BE2C (cell line): ENCODE results near the gene SSBP3.
A peak's percentile ranks its signal among the peaks of the same experiment; 100 is the strongest.

ENCODE experiments used
- DNase-seq: peaks from one replicate; pipeline ENCODE4 v3.0.0-alpha.2; 2020
- H3K27me3 ChIP-seq: fragments of 250-450 bp; sonication (Bioruptor Pico); 2 replicates; pipeline ENCODE4 v1.5.1; 2020; ENCODE audit warnings: mild to moderate bottlenecking
- H3K36me3 ChIP-seq: fragments of 250-450 bp; sonication (Bioruptor Pico); 2 replicates; pipeline ENCODE4 v1.5.1; 2020; ENCODE audit warnings: mild to moderate bottlenecking
- H3K4me1 ChIP-seq: fragments of 250-450 bp; sonication (Bioruptor Pico); 2 replicates; pipeline ENCODE4 v1.5.1; 2020
- H3K4me3 ChIP-seq: 2 replicates; pipeline ENCODE4 v1.5.1; 2011; ENCODE audit warnings: low read depth, low read length
- H3K9me3 ChIP-seq: fragments of 250-450 bp; sonication (Bioruptor Pico); 2 replicates; pipeline ENCODE4 v1.5.1; 2020
- TF ChIP-seq, protein P1 (sequence below): IDR thresholded peaks from 2 replicates; pipeline ENCODE4 v1.5.1; 2012; ENCODE audit warnings: mild to moderate bottlenecking, low read depth, low read length

Gene SSBP3

DNA sequence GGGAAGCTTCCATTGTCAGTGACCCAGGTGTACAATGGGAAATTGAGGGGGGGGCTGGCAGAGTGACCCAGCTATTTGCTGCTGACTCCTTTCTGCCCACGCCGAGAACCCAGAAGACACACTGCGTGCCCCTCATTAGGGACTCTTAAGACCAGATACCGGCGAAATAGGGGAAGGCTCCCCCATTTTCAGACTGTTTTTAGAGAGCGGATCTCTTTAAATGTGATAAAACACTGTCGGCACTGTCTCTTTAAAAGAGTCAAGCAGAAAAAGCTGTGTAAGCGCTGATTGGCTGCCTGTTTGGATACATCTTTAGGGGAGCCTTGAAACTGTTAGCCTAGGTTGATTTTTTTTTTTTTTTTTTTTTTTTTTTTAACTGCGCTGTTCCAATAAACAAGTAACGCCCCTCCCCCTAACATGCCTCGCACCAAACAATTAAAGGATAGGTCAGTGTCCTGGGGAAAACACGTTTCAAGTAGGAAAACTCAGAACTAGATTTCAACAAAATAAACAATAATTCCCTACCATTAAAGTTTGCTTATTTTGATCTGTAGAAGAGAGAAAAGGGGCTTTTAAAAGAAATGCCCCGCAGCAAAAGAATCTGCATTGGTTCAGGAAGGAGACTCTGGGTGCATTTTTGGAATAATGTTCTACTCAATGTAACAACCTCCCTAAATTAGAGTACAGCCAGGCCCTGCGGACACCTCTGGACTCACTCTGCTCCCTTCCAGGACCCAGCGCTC lies 1.4 kb upstream of the SSBP3 start:
- peak; percentile 59 for DNase-seq
- H3K36me3 ChIP-seq, result peaks cover 9% of the 10 kb centered on the region
- H3K4me1 ChIP-seq, result peaks cover 17% of the 10 kb centered on the region
- H3K4me3 ChIP-seq, result peak overlapping the region; percentile 61
- no peaks in the 10 kb centered on the region for H3K9me3 ChIP-seq
- no peaks in the 10 kb centered on the region for H3K27me3 ChIP-seq
- TF ChIP-seq, protein P1, sequence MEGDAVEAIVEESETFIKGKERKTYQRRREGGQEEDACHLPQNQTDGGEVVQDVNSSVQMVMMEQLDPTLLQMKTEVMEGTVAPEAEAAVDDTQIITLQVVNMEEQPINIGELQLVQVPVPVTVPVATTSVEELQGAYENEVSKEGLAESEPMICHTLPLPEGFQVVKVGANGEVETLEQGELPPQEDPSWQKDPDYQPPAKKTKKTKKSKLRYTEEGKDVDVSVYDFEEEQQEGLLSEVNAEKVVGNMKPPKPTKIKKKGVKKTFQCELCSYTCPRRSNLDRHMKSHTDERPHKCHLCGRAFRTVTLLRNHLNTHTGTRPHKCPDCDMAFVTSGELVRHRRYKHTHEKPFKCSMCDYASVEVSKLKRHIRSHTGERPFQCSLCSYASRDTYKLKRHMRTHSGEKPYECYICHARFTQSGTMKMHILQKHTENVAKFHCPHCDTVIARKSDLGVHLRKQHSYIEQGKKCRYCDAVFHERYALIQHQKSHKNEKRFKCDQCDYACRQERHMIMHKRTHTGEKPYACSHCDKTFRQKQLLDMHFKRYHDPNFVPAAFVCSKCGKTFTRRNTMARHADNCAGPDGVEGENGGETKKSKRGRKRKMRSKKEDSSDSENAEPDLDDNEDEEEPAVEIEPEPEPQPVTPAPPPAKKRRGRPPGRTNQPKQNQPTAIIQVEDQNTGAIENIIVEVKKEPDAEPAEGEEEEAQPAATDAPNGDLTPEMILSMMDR, result no peak

DNA sequence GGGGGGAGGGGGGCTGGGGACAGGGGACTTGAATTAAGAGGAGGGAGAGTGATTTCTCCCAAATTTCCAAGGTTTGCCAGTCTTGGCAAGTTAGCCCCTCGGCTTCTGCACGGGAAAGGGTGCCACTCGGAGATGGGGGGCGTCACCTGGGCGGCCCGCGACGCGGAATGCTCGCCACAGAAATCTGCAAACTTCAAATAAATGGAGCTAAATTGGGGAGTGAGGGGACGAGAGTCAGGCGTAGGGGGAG lies 885 bp upstream of the SSBP3 start:
- Histone ChIP-seq H3K4me1 (peaks cover 17% of the 10 kb centered on the region), H3K36me3 (peaks cover 12% of the 10 kb centered on the region), H3K4me3 (peak overlapping the region; percentile 61), H3K27me3 (no peaks in the 10 kb centered on the region), H3K9me3 (no peaks in the 10 kb centered on the region)
- TF ChIP-seq, protein P1, result no peak
- no peak for DNase-seq

DNA sequence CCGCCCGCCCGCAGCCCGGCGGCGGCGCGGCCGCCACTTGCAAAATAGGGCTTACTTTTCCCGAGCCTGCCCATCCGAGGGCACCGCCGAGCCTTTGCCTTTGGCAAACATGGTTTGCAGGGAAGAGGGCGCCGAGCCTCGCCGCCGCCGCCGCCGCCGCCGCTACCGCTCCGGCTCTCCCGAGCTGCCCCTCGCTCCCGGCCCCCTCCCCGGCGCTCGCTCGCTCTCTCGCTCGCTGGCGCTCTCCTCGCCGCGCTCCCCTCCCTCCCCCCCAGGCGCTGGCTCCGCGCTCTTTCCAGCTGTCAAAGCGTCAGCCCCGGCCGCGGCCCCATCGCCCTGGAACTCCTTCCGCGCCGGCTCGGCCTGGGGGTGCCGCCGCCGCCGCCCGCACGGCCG lies 298 bp downstream of the SSBP3 start:
- H3K4me3 ChIP-seq, result peak overlapping the region; percentile 31

DNA sequence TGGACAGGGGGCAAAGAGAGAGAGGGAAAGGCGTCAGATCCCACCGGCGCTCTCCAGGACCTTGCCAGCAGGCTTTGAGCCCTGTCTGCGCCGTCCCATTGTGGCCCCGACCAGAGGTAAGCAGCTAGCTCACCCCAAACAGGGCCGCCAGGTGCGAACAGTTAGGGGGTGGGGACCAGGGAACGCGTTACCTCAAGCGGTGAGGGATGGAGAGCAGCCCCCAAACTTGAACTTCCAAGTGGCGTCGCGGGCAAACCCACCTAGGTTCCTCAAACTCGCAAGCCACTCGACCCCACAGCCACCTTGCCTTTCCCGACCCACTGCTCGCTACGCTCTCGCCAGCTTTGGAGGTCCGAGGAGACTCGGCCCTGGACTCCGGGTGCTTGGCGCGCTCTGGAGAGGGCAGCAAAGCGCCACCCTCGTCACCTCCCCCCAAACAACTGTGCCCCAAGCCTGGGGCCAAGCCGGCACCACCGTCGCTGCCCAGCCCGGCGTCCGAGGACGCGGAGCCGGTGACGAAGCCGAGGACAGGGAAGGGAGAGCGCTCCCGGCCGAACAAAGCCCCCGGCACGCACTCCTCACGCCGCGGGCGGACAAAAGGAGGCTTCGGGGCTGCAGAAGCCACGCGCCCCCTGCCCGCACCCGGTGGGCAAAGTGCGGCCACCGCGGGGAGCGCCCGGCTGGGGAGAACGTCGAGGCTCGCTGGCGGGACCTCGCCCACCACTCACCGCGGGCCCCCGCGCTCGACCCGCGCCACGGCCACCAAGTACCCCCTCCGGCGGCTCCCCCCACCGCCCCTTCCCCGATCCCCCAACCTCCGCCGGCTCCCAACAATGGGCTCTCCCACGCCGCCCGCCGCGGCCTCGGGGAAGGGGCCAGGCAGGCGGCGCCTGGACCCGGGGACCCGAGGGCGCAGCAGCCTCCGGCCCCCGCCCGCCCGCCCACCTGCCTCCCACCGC lies 976 bp downstream of the SSBP3 start:
- Histone ChIP-seq H3K9me3 (no peaks in the 10 kb centered on the region), H3K36me3 (peaks cover 30% of the 10 kb centered on the region), H3K4me1 (peaks cover 17% of the 10 kb centered on the region), H3K27me3 (no peaks in the 10 kb centered on the region), H3K4me3 (peak overlapping the region; percentile 69)
- DNase-seq, result peak; percentile 20
- TF ChIP-seq, protein P1, result no peak

More for the DNA sequence above, 298 bp downstream of the SSBP3 start:
- TF ChIP-seq, protein P1, result no peak
- Histone ChIP-seq H3K36me3 (peaks cover 23% of the 10 kb centered on the region), H3K9me3 (no peaks in the 10 kb centered on the region), H3K27me3 (no peaks in the 10 kb centered on the region), H3K4me1 (peaks cover 17% of the 10 kb centered on the region)
- peak; percentile 25 for DNase-seq

DNA sequence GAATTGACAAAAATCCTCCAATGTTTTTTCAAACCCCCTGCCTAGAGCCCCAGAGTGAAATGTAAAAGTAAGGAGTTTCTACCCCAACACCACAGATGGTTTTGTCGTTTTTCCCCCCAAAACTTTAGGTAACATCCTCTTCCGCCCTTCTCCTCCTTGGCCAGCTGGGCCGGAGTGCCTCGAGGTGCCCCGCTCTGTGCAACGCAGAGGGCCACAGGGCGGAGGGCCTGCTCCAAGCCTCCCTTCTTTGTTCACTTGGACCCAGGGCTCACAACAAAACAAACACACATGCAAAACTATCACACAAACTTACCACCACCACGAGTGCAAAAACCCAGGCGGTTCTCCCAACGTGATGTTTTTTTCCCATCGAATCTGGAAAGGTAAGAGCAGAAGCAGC lies 1.9 kb downstream of the SSBP3 start:
- H3K4me3 ChIP-seq, result peak overlapping the region; percentile 69
- peaks cover 36% of the 10 kb centered on the region for H3K36me3 ChIP-seq
- H3K4me1 ChIP-seq, result peaks cover 16% of the 10 kb centered on the region
- TF ChIP-seq, protein P1, result no peak
- H3K9me3 ChIP-seq, result no peaks in the 10 kb centered on the region
- no peaks in the 10 kb centered on the region for H3K27me3 ChIP-seq
- DNase-seq, result no peak

DNA sequence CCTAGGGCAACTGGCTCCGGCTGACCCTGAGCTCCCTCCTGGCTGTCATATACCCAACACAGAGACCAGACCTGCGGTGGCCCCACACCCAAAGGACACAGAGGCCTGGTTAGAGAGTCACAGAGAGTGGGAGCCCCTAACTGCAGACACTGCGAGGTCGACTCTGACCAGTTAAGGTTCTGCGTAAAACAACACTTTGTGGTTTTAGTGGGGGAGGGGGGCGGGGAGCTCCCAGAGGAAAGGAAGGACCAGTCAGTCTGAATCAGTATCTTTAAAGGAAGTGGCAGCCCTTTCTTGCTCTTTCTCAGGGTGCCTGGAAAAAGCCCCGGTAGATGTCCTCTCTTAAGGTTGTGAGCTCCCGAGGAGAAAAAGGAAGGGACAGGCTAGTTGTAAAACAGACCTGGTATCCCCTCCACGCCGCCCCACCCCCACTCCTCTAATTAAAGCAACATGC lies 2.4 kb downstream of the SSBP3 start:
- peak overlapping the region; percentile 69 for H3K4me3 ChIP-seq
- no peaks in the 10 kb centered on the region for H3K9me3 ChIP-seq
- TF ChIP-seq, protein P1, result no peak
- H3K4me1 ChIP-seq, result peaks cover 11% of the 10 kb centered on the region
- no peaks in the 10 kb centered on the region for H3K27me3 ChIP-seq
- no peak for DNase-seq
- peaks cover 41% of the 10 kb centered on the region for H3K36me3 ChIP-seq
